GM12801 (cell line): ENCODE data around the gene CENPP.

ENCODE experiments used
- CTCF ChIP-seq: IDR thresholded peaks from one replicate; pipeline ENCODE4 v1.5.1; 2011; ENCODE audit warnings: control low read depth; ENCODE audit not compliant: insufficient read length; ENCODE audit errors: extremely low read depth

CENPP gene

DNA sequence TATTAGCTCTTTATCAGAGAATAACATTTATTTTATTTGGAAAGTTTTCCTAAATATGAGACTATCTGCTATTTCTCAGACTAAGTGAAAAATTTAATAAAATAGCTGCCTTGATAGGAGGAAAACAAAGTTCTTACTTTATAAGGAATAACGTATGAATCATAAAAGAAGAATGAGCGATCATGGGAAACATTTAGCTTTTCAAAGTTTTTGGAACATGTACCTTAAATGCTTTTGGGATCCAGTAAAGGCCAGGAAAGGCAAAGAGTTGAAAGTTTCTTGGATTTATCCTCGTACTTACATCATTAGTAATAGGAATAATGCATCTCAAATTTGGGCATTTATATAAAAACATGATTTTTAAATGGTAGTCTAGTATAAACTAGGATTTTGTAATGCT is 59.2 kb downstream of the CENPP start:
- TF ChIP-seq CTCF = no peak

GRCh38 chr9:92385477-92385876 is 59.7 kb downstream of the CENPP start:
- no peak for TF ChIP-seq CTCF

DNA sequence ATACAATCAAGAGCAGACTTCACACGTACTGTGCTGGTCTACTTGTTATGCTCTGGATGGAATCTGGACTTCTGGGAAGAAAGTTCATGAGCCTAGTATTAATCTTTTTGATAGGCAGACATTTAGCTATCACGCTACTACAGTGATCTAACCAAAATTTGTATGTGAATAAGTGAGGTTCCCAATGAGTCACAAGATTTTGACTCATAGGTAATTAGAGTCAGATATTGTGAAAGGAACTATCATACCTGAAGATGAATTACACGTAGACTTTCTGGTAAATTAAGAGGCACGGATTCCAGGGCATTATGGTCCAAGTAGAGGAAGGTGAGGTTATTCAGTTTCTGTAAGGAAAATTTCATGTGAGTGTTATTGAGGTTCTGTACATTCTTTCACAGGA is 60.2 kb downstream of the CENPP start:
- no peak for TF ChIP-seq CTCF

- no peak for TF ChIP-seq CTCF
Observed at GRCh38 chr9:92392690-92393089, 66.9 kb downstream of the CENPP start.

DNA sequence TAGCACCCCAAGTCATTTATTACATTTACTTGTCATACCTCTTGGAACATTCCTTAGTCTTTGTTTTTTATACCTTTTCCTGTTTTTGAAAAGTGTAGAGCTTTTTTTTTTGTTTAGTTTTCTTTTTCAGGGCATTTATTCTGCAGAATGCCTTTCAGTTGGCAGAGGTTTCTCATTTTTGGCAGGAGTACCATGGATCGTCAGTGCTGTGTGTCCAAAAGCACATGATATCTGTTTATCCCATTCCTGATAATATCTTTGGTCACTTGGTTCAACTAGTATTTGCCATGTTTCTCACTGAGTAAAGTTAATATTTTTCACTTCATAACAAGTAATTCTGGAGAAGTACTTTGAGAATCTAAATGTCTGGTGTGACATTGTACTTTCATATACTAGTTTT is 67.9 kb downstream of the CENPP start:
- TF ChIP-seq CTCF = no peak

- no peak for TF ChIP-seq CTCF
Observed at GRCh38 chr9:92395617-92396016, 69.9 kb downstream of the CENPP start.

DNA sequence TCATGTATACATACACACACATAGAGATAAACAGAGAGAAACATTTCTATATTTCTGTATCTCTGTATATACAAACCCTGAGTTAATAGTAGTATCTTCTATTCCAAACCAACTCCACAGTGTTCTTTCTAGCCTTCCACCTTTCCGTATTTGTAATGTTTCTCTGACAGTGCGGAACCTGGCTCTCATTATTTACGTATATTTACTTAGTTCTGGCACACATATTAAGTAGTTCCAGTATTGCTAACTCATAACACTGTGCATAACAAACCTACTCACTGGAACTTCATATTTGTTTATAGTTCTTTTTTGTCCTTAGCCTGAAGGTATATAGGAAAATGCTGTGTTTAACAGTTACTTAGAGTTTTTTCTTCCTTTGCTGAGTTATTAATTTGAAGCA is 72.1 kb downstream of the CENPP start:
- no peak for TF ChIP-seq CTCF

- TF ChIP-seq CTCF = no peak
Observed at GRCh38 chr9:92402360-92402759, 76.6 kb downstream of the CENPP start.
